Measurements from ENCODE around the gene NTRK3. TPM values are rescaled to one million over a fixed set of nuclear protein-coding genes. Genes with fewer than 3 reads are reported as not detected.

Gene NTRK3
- total RNA-seq, 4 donors from 2014 or later, result 0.09 to 2.7 (median 0.62) TPM

GRCh38 chr15:87954793-87955192 lies 301.7 kb downstream of the NTRK3 start:
- DNase-seq, result no peak
- Histone ChIP-seq H3K27ac (no peak overlapping the region), H3K36me3 (no peaks in the 10 kb centered on the region), H3K4me1 (peaks cover 0 to 4% (median 0%) of the 10 kb centered on the region in 3 donors), H3K4me3 (no peak overlapping the region), H3K9me3 (no peaks in the 10 kb centered on the region), H3K27me3 (no peaks in the 10 kb centered on the region)
- intact Hi-C loops (cut with DNase I), result no loop called here
- 52 to 65% methylated on average over 2 of the region's 2 CpGs for WGBS, 2 donors
- TF ChIP-seq POLR2A (IDR thresholded peaks at IDR 0.05), result no peak

- intact Hi-C loops (cut with DNase I), result no loop called here
These were observed 303.7 kb downstream of the NTRK3 start for GRCh38 chr15:87952736-87953287.

GRCh38 chr15:87949575-87950223 lies 306.8 kb downstream of the NTRK3 start:
- intact Hi-C loops (cut with DNase I), result no loop called here
- 64 to 89% methylated on average over 3 of the region's 6 CpGs for WGBS, 2 donors
- peaks cover 0 to 32% (median 0%) of the 10 kb centered on the region in 3 donors for H3K4me1 ChIP-seq
- H3K9me3 ChIP-seq, result no peaks in the 10 kb centered on the region
- peak overlapping the region in 3 of 4 donors; percentile 35 to 77 (median 66) for H3K27ac ChIP-seq
- no peak overlapping the region for H3K4me3 ChIP-seq
- no peaks in the 10 kb centered on the region for H3K27me3 ChIP-seq
- H3K36me3 ChIP-seq, result no peaks in the 10 kb centered on the region
- no peak for DNase-seq
- TF ChIP-seq POLR2A (IDR thresholded peaks at IDR 0.05), result no peak
- TF ChIP-seq, protein P1, sequence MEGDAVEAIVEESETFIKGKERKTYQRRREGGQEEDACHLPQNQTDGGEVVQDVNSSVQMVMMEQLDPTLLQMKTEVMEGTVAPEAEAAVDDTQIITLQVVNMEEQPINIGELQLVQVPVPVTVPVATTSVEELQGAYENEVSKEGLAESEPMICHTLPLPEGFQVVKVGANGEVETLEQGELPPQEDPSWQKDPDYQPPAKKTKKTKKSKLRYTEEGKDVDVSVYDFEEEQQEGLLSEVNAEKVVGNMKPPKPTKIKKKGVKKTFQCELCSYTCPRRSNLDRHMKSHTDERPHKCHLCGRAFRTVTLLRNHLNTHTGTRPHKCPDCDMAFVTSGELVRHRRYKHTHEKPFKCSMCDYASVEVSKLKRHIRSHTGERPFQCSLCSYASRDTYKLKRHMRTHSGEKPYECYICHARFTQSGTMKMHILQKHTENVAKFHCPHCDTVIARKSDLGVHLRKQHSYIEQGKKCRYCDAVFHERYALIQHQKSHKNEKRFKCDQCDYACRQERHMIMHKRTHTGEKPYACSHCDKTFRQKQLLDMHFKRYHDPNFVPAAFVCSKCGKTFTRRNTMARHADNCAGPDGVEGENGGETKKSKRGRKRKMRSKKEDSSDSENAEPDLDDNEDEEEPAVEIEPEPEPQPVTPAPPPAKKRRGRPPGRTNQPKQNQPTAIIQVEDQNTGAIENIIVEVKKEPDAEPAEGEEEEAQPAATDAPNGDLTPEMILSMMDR (IDR thresholded peaks at IDR 0.05), result no peak

More at GRCh38 chr15:87952736-87953287, 303.7 kb downstream of the NTRK3 start:
- Histone ChIP-seq H3K27me3 (no peaks in the 10 kb centered on the region), H3K36me3 (no peaks in the 10 kb centered on the region), H3K4me1 (peaks cover 0 to 24% (median 0%) of the 10 kb centered on the region in 3 donors), H3K27ac (no peak overlapping the region), H3K4me3 (no peak overlapping the region), H3K9me3 (no peaks in the 10 kb centered on the region)
- DNase-seq, result no peak
- no peak for TF ChIP-seq POLR2A (IDR thresholded peaks at IDR 0.05)
- TF ChIP-seq, protein P1 (IDR thresholded peaks at IDR 0.05), result no peak
- 88 to 97% methylated on average over 15 to 18 of the region's 23 CpGs for WGBS, 2 donors

- no peak for DNase-seq
- WGBS, 2 donors, result 61 to 69% methylated on average over 7 of the region's 7 CpGs
- H3K27ac ChIP-seq, result peak overlapping the region in 3 of 4 donors; percentile 38 to 77 (median 66)
- H3K4me3 ChIP-seq, result no peak overlapping the region
- H3K27me3 ChIP-seq, result no peaks in the 10 kb centered on the region
- H3K9me3 ChIP-seq, result no peaks in the 10 kb centered on the region
- TF ChIP-seq, protein P1 (IDR thresholded peaks at IDR 0.05), result no peak
- no peaks in the 10 kb centered on the region for H3K36me3 ChIP-seq
- intact Hi-C loops (cut with DNase I), result no loop called here
- peaks cover 0 to 32% (median 0%) of the 10 kb centered on the region in 3 donors for H3K4me1 ChIP-seq
These were observed 307.4 kb downstream of the NTRK3 start for GRCh38 chr15:87949151-87949574.

- intact Hi-C loops (cut with DNase I), result no loop called here
- H3K36me3 ChIP-seq, result no peaks in the 10 kb centered on the region
- H3K4me1 ChIP-seq, result peaks cover 0 to 32% (median 0%) of the 10 kb centered on the region in 3 donors
- no peak overlapping the region for H3K4me3 ChIP-seq
- H3K9me3 ChIP-seq, result no peaks in the 10 kb centered on the region
- TF ChIP-seq POLR2A (IDR thresholded peaks at IDR 0.05), result no peak
- TF ChIP-seq, protein P1 (IDR thresholded peaks at IDR 0.05), result no peak
- no peak overlapping the region for H3K27ac ChIP-seq
- no peaks in the 10 kb centered on the region for H3K27me3 ChIP-seq
- no peak for DNase-seq
- 24 to 31% methylated on average over 3 of the region's 3 CpGs for WGBS, 2 donors
These were observed 309.0 kb downstream of the NTRK3 start for GRCh38 chr15:87947560-87947959.
